ENCODE data around the gene RBM18. TPM values are rescaled to one million over a fixed set of nuclear protein-coding genes. Genes with fewer than 3 reads are reported as not detected.

The RBM18 gene
- total RNA-seq, 2 donors from 2014 or later: 4.6 to 5.4 TPM

DNA sequence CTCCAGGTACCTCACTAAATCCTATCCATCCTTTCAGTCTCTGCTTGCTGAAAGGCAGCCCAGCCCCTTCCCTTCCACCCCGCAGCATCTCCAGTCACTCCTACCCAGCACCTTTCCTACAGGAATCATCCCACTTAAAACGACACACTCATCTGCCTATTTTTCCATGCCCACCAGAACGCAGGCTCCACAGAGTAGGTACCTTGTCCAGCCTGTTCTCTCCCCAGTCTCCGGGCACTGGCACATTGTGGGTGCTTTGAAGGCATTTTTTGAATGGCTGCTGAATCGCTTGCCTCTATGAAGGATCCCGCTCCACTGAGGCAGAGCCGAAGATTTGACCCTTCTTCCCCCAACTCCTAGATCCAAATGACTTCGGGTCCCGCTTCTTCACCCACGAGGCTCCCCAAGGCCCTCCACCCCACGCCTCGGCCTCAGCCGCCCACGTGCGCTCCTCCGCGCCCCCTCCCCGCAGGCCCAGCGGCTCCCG lies 51.5 kb downstream of the RBM18 start:
- intact Hi-C loops (cut with DNase I): no loop called here
- Histone ChIP-seq H3K4me1 (peaks cover 15% of the 10 kb centered on the region), H3K27me3 (peaks cover 0 to 13% of the 10 kb centered on the region in 2 donors), H3K36me3 (replicated peaks in 1 of 2; ENCODE audit: insufficient read depth in 1 of 2, low read depth in 2 of 2) (no peaks in the 10 kb centered on the region), H3K27ac (no peak overlapping the region), H3K4me3 (no peak overlapping the region), H3K9me3 (no peaks in the 10 kb centered on the region)
- no peak for ATAC-seq
- DNase-seq: no peak
- no peak for TF ChIP-seq POLR2A (IDR thresholded peaks at IDR 0.05)
- TF ChIP-seq, protein P1, sequence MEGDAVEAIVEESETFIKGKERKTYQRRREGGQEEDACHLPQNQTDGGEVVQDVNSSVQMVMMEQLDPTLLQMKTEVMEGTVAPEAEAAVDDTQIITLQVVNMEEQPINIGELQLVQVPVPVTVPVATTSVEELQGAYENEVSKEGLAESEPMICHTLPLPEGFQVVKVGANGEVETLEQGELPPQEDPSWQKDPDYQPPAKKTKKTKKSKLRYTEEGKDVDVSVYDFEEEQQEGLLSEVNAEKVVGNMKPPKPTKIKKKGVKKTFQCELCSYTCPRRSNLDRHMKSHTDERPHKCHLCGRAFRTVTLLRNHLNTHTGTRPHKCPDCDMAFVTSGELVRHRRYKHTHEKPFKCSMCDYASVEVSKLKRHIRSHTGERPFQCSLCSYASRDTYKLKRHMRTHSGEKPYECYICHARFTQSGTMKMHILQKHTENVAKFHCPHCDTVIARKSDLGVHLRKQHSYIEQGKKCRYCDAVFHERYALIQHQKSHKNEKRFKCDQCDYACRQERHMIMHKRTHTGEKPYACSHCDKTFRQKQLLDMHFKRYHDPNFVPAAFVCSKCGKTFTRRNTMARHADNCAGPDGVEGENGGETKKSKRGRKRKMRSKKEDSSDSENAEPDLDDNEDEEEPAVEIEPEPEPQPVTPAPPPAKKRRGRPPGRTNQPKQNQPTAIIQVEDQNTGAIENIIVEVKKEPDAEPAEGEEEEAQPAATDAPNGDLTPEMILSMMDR (IDR thresholded peaks at IDR 0.05): no peak
- WGBS, 2 donors: 32 to 39% methylated on average over 20 of the region's 20 CpGs

DNA sequence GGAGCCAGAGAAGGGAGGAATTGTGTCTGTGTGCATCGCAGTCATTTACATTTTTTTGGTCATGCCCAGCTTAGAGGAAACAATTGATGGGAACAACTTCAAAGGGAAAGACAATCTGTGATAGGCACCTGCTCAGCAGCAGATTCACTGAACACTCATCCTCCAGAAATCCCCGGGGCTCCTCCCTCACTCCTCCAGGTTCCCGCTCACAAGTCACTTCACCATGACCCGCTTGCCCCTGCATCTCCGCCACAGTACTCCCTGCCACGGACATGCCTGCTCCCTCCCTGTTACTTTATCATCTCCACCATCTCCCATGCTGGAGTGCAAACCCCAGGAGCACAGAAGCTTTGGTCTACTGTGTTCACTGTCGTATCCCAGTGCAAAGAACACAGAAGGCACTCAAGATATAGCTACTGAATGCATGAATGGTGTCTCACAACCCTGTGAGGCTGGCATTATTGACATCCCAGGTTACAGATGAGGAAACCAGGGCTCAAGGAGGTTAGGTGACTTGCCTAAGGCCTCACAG lies 52.1 kb downstream of the RBM18 start:
- peaks cover 0 to 11% of the 10 kb centered on the region in 2 donors for H3K27me3 ChIP-seq
- WGBS, 2 donors: 60 to 80% methylated on average over 7 of the region's 7 CpGs
- TF ChIP-seq, protein P1 (IDR thresholded peaks at IDR 0.05): no peak
- TF ChIP-seq POLR2A (IDR thresholded peaks at IDR 0.05): no peak
- ATAC-seq (no peak), DNase-seq (no peak)
- H3K27ac ChIP-seq: no peak overlapping the region
- no peaks in the 10 kb centered on the region for H3K9me3 ChIP-seq
- intact Hi-C loops (cut with DNase I): no loop called here
- H3K4me1 ChIP-seq: peaks cover 15% of the 10 kb centered on the region
- no peaks in the 10 kb centered on the region for H3K36me3 ChIP-seq (replicated peaks in 1 of 2; ENCODE audit: insufficient read depth in 1 of 2, low read depth in 2 of 2)
- H3K4me3 ChIP-seq: no peak overlapping the region

DNA sequence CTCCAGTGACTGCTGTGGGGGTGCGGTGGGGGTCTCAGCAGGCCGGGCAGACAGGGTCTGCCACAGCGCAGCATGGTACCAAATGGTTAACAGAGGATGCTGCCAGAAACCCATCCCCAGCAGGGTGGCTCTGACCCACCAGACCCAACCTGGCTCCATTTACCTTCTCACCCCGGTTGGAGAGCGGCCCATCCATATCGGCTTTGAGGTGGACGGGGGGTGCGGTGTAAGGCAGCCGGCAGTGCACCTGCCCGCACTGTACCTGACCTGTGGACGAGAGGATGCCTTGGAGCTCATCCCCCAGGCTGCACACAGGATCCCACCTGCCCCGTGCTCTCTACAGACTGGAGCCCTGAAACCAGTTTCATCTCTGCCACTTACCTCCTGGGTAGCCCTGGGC lies 55.2 kb downstream of the RBM18 start:
- TF ChIP-seq, protein P1 (IDR thresholded peaks at IDR 0.05): no peak
- TF ChIP-seq POLR2A (IDR thresholded peaks at IDR 0.05): no peak
- intact Hi-C loops (cut with DNase I): no loop called here
- Histone ChIP-seq H3K4me1 (peaks cover 14% of the 10 kb centered on the region), H3K9me3 (no peaks in the 10 kb centered on the region), H3K36me3 (replicated peaks in 1 of 2; ENCODE audit: insufficient read depth in 1 of 2, low read depth in 2 of 2) (no peaks in the 10 kb centered on the region), H3K27ac (no peak overlapping the region), H3K4me3 (no peak overlapping the region), H3K27me3 (peaks cover 0 to 9% of the 10 kb centered on the region in 2 donors)
- DNase-seq: no peak
- 86 to 97% methylated on average over 9 to 12 of the region's 12 CpGs for WGBS, 2 donors
- no peak for ATAC-seq

DNA sequence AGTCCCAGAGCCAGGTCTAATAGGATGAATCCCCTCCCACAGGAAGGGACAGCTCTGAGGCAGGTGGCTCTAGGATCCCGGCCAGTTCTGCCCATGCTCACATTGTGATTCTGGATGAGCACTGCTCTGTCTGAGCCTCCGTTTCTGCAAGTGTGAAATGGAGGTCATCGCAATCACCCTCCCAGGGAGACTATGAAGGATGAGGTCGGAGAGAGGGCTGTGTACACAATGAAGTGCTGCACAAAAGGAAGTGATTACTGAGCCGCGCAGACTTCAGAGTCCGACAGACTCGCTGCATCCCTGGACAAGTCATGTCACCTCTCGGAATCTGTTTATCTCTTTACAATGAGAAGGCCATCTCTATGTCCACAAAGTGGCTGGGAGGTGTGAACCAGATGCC lies 57.5 kb downstream of the RBM18 start:
- Histone ChIP-seq H3K36me3 (replicated peaks in 1 of 2; ENCODE audit: insufficient read depth in 1 of 2, low read depth in 2 of 2) (no peaks in the 10 kb centered on the region), H3K27me3 (no peaks in the 10 kb centered on the region), H3K9me3 (no peaks in the 10 kb centered on the region), H3K4me3 (no peak overlapping the region), H3K27ac (no peak overlapping the region), H3K4me1 (no peaks in the 10 kb centered on the region)
- TF ChIP-seq, protein P1 (IDR thresholded peaks at IDR 0.05): no peak
- no peak for TF ChIP-seq POLR2A (IDR thresholded peaks at IDR 0.05)
- DNase-seq (no peak), ATAC-seq (no peak)
- 43 to 60% methylated on average over 9 of the region's 9 CpGs for WGBS, 2 donors
- intact Hi-C loops (cut with DNase I): no loop called here
